CD4-positive, alpha-beta T cell treated with Interleukin-12 subunit alpha and Interleukin-12 subunit beta, for 1 hour (primary cell): ENCODE data around the gene LCN12.

ENCODE experiments used
- DNase-seq: peaks from one replicate; pipeline ENCODE4 v3.0.0-alpha.2; 2020

The LCN12 gene

GRCh38 chr9:136945333-136946227, 6.5 kb upstream of the LCN12 start:
- DNase-seq: no peak

DNA sequence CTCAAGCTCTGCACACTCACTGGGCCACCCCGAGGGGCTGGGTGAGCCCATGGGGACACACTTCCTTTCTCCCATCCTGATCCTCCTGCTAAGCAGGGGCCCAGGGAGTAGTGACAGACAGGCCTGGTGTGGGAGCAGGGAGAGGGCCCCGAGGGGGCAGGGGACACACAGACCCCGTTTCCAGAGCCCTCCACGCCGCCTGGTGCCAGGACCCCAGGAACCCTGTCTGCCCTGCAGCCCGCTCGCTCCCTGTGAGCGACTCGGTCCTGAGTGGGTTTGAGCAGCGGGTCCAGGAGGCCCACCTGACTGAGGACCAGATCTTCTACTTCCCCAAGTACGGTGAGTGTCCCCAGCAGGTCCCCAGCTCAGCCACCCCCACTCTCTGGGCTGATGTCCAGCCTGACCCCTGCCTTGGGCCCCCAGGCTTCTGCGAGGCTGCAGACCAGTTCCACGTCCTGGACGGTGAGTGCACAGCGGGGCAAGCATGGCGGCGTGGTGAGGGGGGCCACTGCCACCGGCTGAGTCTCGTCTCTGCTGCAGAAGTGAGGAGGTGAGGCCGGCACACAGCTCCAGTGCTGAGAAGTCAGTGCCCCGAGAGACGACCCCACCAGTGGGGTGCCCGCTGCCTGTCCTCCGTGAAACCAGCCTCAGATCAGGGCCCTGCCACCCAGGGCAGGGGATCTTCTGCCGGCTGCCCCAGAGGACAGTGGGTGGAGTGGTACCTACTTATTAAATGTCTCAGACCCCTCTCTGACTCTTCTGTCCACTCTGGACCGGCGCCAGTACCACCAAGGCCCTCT, 5.6 kb upstream of the LCN12 start:
- no peak for DNase-seq

- no peak for DNase-seq
Observed at GRCh38 chr9:136947028-136947891, 4.8 kb upstream of the LCN12 start.

GRCh38 chr9:136947955-136948510, 4.0 kb upstream of the LCN12 start:
- peak; percentile 31 for DNase-seq

DNA sequence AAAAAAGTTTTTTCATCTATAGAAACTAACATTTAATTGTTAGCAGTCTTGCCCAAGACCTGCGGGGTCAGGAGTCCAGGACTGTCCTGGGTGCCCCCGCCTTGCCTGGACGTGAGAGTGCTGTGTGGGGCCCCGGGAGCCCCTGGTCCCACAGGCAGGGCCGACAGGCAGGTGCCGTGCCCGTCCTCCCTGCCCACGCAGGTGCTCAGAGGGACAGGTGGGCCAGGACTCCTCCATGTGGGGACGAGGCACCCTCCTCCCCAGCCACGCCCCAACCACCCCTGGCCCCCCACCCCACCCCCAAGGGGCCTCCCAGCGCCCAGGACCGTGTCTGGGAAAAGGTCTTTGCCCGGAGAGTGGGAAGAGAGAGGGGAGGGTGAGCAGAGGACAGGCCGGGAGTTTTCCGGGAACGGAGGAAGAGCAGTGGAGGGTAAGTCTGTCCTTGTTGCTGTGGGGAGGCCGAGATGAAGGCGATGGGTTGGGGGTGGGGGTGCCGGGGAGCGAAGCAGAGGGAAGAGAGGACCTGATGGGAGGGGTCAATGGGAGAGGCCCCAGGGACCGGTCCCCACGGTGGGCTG, 2.7 kb upstream of the LCN12 start:
- DNase-seq: no peak

DNA sequence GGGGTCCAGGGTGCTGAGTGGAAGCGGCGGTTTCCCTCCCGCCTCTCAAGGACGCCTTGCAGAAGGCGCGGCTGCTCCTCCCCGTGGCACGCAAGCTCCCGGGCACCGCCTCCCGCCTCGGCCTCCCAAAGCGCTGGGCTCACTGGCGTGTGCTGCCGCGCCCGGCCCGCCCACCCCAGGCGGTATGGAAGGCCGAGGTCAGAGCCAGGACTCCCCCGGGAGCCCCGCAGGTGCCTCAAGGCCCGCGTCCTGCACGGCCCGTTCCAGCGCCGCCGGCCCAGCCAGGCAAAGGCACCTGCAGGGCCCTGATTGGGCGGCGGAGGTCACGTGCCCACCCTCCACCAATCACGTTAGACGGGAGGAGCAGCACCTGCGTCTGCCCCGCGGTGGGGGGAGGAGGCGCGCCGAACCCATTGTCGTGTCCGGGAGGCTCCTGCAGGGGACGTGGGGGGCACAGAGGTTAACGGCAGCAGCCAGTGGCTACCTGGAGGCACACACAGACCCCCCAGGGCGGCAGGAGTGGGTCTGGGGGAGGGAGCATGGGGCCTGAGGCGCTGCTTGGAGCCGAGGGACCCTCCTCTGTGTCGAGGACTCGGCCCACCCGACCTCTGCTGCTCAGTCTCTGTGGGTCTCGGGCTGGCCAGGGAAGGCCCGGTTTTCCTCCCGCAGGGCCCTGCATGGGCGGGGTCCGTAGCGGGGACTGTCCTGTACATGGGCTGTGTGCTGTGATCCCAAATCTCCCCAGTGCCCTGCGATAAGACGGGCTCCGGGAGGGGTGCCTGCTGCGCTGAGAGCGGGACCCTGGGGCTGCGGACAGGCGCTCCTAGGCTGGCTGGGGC, 2.0 kb upstream of the LCN12 start:
- DNase-seq: peak; percentile 96

DNA sequence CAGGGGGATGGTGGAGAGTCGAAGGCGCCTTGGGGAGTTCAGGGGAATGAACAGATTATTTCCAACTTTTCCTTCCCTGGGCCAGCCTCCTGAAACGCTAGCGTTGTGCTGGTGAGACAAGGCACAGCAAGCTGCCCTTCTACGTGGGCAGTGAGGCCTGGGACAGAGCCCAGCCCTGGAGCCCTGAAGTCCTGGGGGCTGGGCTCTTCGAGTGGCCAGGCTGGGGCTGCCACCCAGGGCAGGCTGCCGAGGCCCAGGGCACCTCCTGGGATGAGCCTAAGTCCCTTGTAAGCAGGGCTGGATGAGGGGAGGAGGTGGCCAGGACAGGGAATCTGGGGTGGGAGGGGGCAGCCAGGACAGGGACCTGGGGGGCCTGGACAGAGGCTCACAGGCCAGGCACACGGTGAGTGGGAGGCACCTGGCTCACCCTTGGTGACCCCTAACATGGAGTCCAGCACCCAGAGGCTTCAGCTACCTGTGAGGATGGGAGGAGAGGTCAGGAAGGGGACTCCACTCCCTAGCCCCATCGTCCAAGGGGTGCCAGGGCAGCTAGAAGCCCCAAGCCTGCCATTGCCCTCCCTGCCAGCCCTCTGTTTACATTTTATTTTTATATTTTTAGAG, 1.3 kb upstream of the LCN12 start:
- DNase-seq: no peak

- no peak for DNase-seq
Observed at GRCh38 chr9:136952321-136952850, 313 bp downstream of the LCN12 start.

GRCh38 chr9:136952876-136953770, 1.1 kb downstream of the LCN12 start:
- DNase-seq: no peak

- no peak for DNase-seq
Observed at GRCh38 chr9:136953771-136954269, 1.7 kb downstream of the LCN12 start.

- no peak for DNase-seq
Observed at GRCh38 chr9:136954270-136955083, 2.4 kb downstream of the LCN12 start.

GRCh38 chr9:136955202-136955942, 3.3 kb downstream of the LCN12 start:
- DNase-seq: no peak

DNA sequence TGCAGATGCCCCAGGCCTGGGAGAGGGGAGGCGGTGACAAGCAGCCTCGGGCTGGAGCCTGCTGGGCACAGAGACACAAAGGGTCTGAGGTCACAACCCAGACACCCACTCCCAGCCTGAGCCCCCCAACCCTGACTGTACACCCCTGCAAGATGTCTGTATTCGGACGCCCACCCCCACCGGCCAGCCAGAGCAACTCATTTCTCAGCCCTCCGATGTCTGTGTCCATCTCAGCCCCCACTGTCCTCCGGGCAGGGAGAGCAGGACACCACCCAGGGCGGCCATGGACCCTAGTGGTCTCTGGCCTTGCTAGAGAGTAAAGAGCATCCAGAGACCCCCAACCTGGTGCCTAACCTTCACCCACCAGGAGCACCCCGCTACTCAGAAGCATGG, 3.9 kb downstream of the LCN12 start:
- no peak for DNase-seq

DNA sequence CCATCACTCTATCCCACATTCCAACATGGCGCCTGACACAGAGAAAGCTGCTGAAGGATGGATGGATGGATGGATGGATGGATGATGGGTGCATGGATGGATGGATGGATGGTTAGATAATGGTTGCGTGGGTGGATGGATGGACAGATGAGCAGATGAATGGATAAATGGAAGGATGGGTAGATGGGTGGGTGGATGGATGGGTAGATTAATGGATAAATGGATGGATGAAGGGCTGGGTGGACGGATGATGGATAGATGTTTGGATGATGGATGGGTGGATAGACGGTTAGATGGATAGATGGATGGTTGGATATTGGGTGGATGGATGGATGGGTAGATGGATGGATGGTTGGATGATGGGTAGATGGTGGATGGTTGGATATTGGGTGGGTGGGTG, 4.5 kb downstream of the LCN12 start:
- no peak for DNase-seq

- DNase-seq: no peak
Observed at GRCh38 chr9:136957461-136957860, 5.4 kb downstream of the LCN12 start.

DNA sequence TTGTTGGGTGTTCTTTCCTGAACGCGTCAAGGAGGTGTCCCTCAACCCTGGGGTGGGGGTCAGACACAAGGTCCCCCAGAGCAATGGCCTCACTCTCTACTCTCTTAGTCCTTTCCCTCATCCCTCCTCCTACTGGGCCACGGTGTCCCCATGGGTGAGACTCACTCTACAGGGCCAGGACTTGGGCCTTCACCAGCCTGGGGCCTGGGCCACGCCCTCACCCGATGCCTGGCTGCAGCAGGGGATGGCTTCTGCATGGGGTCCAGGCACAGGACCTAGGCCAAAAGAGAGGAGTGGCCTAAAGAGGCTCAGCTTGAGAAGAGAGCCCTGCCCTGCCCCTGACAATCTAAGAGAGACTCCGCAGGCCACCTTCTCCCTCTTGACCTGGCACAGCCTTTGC, 5.8 kb downstream of the LCN12 start:
- DNase-seq: no peak

DNA sequence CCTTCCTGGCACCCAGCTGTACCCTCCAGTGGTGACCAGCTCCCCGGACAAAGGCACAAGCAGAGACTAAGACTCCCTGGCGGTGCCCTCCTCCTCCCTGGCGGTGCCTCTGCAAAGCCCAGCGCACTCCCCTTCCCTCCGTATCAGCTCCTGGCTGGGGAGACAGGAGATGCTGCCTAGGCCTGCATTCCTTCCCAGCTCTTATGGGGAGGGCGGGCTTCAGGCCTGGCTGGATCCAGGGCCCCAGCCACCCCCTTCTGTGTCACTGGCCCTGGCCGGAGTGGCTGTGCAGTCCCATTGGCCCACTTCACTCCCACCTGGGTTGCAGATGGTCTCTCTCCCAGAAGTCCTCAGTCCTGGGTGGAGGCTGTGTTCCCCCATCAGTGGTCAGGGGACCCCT, 6.4 kb downstream of the LCN12 start:
- no peak for DNase-seq
